ENCODE results near the gene CYYR1.
"Not testable (repeated sequence)": the region's sequence is repeated elsewhere in the genome, so short reads cannot be mapped to it uniquely, and the experiment has no call there.

Gene CYYR1

DNA sequence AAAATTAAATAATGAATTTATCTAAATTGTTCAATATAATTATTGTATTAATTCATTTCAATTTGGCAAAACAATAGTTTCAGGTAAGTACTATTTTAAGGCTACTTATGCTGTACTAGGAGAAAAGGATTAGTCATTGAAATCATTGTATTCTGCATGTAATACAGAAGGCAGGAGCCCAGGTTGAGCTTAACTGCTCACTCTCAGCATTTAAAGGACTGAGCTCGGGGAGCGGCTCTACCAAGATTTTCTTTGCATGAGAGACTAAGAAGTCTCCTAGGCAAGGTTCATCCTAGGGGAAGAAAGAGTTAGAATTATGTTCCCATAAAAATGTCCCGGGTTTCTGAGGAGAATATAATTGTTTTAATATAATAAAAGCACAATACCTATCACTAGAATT, 112.5 kb downstream of the CYYR1 start:
- no peak overlapping the region for H3K4me3 ChIP-seq (ENCODE audit: low read depth, low read length)
- no peak for DNase-seq (ENCODE audit: low read depth)
- TF ChIP-seq, protein P1, sequence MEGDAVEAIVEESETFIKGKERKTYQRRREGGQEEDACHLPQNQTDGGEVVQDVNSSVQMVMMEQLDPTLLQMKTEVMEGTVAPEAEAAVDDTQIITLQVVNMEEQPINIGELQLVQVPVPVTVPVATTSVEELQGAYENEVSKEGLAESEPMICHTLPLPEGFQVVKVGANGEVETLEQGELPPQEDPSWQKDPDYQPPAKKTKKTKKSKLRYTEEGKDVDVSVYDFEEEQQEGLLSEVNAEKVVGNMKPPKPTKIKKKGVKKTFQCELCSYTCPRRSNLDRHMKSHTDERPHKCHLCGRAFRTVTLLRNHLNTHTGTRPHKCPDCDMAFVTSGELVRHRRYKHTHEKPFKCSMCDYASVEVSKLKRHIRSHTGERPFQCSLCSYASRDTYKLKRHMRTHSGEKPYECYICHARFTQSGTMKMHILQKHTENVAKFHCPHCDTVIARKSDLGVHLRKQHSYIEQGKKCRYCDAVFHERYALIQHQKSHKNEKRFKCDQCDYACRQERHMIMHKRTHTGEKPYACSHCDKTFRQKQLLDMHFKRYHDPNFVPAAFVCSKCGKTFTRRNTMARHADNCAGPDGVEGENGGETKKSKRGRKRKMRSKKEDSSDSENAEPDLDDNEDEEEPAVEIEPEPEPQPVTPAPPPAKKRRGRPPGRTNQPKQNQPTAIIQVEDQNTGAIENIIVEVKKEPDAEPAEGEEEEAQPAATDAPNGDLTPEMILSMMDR (IDR thresholded peaks at IDR 0.05; ENCODE audit: low read depth, low read length, missing control alignments), result no peak

DNA sequence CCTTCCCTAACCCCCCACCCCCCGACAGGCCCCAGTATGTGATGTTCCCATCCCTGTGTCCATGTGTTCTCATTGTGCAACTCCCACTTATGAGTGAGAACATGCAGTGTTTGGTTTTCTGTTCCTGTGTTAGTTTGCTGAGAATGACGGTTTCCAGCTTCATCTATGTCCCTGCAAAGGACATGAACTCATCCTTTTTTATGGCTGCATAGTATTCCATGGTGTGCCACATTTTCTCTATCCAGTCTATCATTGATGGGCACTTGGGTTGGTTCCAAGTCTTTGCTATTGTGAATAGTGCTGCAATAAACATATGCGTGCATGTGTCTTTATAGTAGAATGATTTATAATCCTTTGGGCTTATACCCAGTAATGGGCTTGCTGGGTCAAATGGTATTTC, 114.2 kb downstream of the CYYR1 start:
- DNase-seq (ENCODE audit: low read depth), result not testable (repeated sequence)

DNA sequence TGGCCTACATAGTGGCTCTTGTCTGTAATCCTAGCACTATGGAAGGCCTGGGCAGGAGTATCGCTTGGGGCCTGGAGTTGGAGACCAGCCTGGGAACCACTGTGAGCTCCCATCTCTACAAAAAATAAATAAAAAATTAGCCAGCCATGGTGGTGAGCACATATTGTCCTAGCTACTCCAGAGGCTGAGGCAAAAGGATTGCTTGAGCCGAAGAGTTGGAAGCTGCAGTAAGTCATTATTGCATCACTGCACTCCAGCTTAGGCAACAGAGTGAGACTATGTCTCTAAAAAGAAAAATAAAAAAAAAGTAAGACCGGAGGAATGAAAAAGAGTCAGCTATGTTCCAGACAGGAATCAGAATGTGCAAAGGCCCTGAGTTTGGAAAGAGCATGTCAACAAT, 115.3 kb downstream of the CYYR1 start:
- TF ChIP-seq, protein P1 (IDR thresholded peaks at IDR 0.05; ENCODE audit: low read depth, low read length, missing control alignments), result no peak
- no peak for DNase-seq (ENCODE audit: low read depth)
- no peak overlapping the region for H3K4me3 ChIP-seq (ENCODE audit: low read depth, low read length)

More for the DNA sequence above, 114.2 kb downstream of the CYYR1 start:
- H3K4me3 ChIP-seq (ENCODE audit: low read depth, low read length), result not testable (repeated sequence)

DNA sequence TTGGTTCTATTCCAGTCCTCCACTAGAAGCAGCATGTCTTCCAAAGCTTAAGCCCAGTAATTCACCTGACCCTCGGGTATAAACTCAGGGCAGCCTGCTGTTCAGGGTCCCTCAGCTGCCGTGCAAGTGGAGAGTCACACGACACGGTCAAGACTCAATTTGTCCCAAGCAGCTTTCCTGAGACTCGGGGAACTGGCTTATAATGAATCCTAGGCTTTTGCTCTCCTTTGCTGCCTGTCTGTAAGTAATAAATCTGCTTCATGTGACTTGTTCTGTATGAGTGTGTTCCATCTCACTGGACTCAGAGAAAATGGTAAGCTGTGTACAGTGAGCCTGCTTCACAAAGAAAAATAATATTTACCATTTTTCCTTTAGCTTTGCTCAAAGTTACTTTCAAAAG, 119.8 kb downstream of the CYYR1 start:
- TF ChIP-seq, protein P1 (IDR thresholded peaks at IDR 0.05; ENCODE audit: low read depth, low read length, missing control alignments), result no peak
- DNase-seq (ENCODE audit: low read depth), result no peak
- no peak overlapping the region for H3K4me3 ChIP-seq (ENCODE audit: low read depth, low read length)

DNA sequence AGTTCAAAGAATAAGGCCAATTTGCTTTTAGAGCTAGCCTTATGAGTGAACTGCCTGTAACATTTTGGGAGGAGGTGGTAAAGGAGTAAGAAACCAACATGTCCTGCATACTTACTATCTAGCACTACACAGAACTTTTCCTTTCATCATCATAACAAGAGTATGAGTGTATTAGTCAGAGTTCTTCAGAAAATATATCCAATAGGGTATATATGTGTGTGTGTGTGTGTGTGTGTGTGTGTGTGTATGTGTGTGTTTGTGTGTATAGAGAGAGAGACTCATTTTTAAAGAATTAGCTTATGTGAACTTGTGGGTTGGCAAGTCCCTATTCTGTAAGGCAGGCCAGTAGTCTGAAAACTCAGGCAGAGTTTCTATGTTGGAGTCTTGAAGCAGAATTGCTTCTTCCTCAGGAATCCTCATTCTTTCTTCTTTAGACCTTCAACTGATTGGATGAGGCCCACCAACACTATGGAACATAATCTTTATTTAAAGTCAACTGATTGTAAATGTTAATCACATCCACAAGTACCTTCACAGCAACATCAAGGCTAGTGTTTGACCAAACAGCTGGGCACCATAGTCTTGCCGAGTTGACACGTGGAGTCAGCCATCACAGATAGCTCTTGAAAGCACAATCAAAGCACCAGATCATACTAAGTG, 121.9 kb downstream of the CYYR1 start:
- DNase-seq (ENCODE audit: low read depth), result no peak
- no peak overlapping the region for H3K4me3 ChIP-seq (ENCODE audit: low read depth, low read length)
- TF ChIP-seq, protein P1 (IDR thresholded peaks at IDR 0.05; ENCODE audit: low read depth, low read length, missing control alignments), result no peak

DNA sequence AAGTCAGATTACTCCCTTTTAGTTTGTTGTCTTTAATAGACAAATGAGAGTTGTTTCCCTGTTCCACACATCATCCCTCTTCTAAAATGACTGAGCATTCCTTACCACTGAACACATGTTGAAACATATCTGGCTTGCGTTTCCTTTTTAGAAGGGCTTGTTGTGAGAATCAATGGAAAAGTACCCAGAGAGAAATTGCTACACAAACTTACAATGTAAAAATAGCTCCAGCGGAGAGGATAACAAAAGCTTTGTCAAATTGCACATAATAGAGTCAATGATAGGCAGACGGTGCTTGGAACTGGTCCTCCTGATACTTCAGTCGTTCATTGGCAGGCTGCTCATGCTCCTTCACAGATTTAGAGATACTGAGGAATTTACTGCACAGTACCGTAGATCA, 123.9 kb downstream of the CYYR1 start:
- H3K4me3 ChIP-seq (ENCODE audit: low read depth, low read length), result no peak overlapping the region
- TF ChIP-seq, protein P1 (IDR thresholded peaks at IDR 0.05; ENCODE audit: low read depth, low read length, missing control alignments), result no peak
- no peak for DNase-seq (ENCODE audit: low read depth)

DNA sequence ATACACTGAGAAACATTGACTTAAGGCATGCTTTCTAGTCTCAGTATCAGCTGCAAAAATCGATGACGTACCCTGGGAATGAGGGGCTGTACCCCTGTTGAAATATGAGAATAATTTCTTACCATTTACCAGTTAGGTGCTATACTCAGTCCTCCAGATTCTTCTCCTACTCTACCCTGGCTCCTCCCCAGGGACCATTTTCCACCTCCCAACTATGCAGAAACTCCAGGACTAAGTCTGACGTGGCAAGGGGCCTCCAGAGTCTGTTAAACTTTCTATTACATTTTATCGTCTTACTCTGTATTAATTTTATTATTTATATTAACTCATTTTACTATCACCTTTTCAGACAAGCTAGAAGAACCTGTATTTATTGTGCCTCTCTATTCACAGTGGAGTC, 124.3 kb downstream of the CYYR1 start:
- no peak overlapping the region for H3K4me3 ChIP-seq (ENCODE audit: low read depth, low read length)
- TF ChIP-seq, protein P1 (IDR thresholded peaks at IDR 0.05; ENCODE audit: low read depth, low read length, missing control alignments), result no peak

More for the DNA sequence above, 124.3 kb downstream of the CYYR1 start:
- no peak for DNase-seq (ENCODE audit: low read depth)

Data from GM12864 (cell line).